ENCODE measurements around the gene PTPRE.

The PTPRE gene

DNA sequence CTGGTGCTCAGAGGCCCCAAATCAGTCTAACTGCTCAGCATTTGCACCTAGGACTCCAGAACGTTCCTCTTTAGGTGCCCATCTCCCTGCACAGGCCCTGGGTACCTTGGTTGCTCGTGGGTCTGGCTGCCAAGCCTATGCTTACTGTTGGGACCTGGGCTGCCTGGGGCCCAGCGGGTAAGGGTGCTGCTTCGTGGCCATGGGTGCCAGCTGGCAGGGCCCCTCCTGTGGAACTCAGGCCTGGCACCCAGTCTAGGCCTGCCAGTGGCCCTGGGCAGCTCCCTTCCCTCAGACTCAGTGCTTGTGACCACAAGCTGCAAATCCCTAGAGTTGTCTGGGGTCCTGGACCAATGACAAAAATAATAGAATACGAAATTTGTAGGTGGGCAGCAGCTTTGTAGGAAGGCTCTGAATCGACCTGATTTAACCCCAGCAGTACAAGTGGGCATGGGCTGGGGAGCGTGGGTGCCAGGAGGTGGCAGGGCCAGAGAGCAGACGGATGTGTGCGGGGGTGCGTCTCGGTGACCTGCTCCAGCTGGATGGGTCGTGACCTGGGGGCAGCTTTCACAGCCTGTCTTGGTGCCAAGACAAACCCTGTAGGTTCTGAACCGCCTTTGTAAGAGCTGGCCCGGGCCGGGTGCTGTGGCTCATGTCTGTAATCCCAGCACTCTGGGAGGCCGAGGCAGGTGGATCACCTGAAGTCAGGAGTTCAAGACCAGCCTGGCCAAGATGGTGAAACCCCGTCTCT lies 149.6 kb downstream of the PTPRE start:
- no peak for DNase-seq (ENCODE audit: low read depth in 1 of 2, low spot score in 1 of 2)

DNA sequence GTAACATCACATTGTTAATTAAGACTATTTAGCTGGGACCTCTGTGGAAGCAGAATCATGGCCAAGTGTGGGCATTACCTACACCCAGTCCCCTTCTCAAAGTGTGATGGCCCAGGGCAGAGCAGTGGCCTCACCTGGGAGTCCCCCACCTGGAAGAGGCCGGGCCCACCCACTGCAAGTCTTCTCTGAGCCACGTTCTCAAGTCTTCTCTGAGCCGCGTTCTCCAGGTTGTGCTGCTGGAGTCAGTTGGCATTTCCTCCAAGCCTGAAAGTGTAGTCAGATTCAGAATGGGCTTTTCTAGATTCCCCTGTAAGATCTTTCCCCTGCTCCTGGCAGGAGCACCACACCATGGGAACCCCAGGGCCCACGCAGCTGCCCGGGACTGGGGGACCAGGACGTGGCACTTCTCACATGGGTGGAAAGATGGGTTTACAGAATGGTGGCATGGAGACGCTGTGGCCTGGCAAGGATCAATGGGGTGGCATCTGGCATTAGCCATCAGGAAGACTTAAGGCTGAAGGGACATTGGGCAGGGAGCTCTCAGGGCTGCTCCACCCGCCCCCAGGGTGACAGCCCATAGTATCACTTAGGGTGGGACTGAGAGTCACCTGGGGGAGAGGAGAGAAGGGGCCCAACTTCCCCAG lies 151.3 kb downstream of the PTPRE start:
- DNase-seq (ENCODE audit: low read depth in 1 of 2, low spot score in 1 of 2): no peak

DNA sequence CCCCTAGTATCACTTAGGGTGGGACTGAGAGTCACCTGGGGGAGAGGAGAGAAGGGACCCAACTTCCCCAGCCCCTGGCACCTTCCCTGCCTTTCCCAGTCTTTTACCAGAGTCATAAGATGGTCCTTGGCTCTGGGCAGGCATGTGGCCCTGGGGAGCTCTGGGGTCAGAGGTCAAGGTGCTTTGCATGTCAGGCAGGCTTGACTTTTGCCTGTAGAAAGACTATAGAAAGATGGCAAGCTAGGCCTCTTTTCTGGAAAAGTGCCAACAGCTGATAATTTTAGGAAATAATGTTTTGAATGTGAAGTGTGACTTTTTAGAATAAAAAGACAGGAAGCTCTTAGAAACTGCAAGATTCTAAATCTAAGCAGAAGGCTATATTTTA lies 151.8 kb downstream of the PTPRE start:
- no peak for DNase-seq (ENCODE audit: low read depth in 1 of 2, low spot score in 1 of 2)

DNA sequence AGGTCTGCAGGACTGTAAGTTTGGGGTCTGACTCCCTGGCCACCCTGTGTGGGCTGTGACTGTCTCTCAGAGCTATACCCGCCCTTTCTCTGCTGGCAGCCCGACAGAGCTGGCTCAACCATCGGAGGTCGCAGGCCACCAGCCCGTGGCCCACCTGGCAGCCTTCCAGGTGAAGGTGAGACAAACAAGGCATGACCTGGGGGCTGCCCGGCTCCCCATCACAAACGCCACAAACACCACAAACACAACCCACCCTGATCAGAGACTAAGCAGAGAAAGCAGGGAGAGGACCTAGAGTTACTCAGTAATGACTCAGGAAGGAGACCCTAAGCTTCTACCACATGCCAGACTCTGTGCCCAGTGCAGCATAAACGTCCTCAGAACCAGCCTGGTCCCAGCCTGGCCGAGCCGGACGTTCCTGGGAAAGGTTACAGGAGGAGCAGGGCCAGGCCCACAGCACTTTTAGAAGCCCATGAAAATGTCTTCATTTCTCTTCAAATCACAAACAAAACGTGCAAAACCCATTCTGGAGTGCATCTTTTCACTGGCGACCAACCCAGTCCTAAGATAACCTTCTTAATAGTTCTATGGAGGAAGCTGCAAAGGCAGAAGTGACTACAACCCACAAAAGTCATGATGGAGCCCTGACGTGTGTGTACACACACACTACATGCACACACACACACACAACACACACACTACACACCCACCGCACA lies 152.5 kb downstream of the PTPRE start:
- DNase-seq (ENCODE audit: low read depth in 1 of 2, low spot score in 1 of 2): no peak

DNA sequence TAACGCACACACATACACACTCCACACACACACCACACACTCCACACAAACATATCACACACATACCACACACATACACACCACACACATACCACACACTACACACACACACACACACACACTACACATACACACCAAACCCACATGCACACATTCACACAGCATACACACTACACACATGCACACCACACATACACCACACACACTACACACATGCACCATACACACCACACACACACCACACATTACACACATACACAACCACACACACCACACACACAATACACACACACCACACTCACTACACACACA lies 153.0 kb downstream of the PTPRE start:
- no peak for DNase-seq (ENCODE audit: low read depth in 1 of 2, low spot score in 1 of 2)

DNA sequence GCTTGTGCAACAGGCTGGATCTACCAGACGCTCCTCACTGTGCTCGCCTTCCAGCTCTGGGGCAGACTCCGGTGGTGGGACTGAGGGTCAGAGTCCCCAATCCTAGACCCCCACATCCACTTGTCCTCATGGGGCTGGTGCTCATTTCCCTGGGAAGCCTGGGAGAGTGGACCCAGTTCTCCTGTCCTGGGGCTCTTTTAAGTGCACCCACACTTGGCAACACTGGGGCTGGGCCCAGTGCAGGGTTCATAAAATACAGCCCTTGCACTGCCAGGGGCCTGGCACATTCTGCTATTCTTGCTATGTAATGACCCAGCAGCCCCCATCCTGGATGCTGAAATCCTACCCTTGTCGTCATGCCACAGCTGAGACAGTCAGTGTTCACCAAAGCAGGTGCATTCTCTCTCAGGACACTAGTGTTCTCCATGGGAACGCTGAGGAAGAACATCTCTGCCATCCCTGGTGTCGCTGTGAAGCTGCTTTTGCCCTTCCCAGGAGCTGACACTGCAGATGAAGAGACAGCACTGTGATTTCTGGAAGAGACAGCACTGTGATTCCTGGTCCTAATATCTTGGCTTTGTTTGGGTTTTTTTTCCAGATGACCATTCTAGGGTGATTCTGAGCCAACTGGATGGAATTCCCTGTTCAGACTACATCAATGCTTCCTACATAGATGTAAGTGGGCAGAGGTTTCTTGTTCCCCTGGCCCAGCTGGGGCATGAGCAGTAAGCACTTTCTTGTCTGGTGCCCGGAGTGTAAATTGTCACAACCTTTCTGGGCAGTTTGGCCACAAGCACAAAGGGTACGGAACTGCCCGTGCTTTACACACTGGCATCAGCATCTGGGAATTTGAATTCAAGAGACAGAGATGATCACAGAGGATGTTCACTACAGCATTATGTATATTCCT lies 153.7 kb downstream of the PTPRE start:
- no peak for DNase-seq (ENCODE audit: low read depth in 1 of 2, low spot score in 1 of 2)

DNA sequence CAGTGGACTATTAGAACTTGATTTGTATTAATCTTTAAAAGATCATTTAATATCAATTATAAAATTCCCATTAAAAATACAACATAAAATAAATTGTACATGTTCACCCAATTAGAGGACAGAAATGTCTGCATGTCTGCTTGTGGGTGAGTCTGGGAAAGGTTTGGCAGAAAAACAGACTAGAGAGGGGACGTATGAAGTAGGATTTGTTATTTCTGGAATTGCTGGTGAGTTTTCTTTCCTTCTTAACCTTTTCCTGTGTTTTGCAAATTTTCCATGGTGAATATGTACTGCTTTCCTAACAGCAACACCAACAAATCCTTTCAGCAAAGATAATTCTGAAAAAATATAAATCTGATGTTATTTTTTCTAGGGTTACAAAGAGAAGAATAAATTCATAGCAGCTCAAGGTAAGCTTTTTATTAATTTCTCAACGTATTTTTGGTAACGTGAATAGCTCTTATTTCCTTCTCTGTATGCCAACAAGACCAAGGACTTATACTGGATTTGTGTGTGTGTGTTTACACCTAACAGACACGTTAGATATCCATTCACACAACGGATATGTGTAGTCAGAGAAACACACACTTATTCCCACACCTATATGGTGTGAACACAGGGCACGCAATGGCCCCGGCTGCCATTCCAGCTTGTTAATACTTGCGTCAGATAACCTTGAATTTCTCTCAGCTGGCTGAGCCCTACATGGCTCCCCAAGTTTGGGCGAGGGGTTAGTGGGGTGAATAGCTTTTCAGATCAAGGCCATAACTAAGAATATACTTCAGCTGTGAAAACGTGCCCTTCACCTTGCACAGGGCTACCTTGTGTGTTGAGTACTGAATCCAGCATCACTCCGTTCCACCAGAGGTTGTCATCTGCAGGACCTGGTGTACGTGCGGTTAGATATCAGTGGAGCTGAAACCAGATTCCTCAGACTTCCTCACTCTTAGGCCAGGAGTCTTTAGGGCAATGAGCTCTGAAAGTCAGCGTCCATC lies 154.7 kb downstream of the PTPRE start:
- no peak for DNase-seq (ENCODE audit: low read depth in 1 of 2, low spot score in 1 of 2)

DNA sequence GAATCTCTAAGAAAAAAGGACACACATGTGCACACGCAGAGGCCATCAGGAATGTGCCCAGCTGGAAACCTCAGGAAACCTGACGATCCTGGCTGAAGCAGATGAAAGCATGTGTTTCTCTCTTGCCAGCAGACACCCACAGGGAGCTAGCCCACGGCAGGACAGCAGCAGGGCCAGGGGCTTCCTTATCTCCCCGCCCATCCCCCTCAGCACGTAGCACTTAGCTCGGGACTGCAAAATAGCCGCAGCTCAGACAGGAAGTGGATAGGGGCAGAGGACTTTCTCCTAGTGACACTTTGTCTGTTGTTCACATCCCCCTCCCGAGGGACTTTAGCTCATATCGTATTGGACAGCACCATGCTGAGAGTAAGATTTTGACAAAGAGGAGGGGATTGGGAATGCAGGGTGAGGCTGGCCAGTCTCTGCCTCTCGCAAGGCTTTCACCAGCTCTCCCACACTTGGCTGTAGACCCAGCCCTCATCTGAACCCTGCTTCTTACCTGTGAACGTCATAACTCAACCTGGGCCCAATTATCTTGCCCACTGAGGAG lies 155.5 kb downstream of the PTPRE start:
- no peak for DNase-seq (ENCODE audit: low read depth in 1 of 2, low spot score in 1 of 2)

DNA sequence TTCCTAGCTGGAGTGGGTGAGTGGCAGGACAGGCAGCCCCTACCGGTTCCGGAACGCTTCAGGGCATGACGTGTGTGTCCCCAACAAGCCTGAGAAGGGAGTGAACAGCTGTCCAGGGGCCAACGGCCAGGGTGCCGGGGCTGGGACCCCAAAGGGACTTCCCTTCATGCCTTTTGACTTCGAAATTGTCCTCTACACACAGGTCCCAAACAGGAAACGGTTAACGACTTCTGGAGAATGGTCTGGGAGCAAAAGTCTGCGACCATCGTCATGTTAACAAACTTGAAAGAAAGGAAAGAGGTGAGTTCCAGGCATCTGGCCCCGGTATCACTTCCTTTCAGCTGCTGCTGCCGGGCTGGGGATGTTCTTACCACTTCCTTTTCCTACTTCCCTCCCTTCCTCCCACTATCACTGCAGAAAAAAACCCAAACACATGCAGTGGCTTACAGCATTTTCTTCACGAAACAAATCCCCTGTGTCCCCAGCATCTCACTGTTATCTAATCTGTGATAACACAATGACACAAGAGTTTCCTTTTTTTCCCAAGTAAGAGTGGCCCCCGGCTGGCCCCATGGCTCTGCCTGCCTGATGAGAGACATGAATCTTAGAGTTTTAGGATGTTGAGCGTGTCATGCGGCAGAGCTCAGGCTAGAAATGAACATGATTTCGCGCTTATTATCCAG lies 156.1 kb downstream of the PTPRE start:
- no peak for DNase-seq (ENCODE audit: low read depth in 1 of 2, low spot score in 1 of 2)

DNA sequence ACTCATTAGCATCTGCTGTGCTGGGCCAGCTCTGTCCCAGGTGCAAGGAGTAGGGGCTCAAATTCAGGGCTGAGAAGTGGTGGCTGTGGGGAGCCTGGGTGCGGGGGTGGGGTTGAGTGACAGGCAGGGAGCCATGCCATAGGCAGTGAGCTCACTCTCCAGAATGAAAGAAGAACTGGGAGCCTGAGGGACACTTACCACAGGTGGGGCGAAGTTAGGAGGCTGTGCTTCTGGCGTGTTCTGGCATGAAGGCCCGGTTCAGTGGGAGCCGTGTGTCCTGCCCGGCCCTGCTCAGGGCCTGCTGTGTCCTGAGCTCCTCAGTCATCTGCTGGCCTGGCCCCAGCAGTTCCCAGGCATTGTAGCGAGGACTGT lies 156.8 kb downstream of the PTPRE start:
- DNase-seq (ENCODE audit: low read depth in 1 of 2, low spot score in 1 of 2): no peak

DNA sequence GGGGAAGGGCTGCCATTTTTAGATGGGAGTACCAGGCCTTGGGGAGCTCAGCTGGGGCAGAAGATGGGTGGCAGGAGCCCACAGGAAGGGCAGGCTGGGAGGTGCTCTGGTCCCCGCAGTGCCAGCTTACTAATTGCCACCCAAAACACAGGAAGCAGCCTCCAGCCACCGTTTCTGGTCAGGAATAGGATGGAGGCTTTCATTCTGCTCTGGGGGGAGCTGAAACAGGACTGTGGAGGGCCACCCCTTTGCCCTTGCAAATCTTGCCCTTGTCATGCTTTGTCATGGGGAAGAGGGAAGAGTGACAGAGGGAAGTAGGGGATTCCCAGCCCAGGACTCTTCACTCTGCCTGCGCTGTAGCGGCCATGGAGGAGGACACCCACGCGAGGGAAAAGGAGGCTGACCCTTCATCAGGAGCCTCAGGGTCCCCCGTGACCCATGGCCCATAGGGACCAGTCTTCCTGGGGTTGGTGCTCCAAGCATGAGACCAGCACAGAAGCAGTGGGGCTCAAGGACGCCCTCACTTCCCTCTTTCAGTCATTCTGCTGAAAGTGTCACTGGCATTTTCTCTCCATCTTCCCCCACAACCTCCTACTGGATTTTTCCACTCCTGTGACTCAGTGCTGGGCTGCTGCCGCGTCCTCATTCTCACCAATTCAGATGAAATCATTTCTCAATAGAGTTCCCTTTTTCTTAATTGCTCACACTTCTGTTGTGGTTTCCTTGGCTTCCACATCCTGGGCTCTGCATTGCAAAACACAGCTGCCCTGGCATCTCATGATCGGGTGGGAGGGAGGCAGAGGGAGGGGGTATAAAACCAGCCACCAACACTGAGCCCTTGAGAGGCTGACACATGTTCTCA lies 157.4 kb downstream of the PTPRE start:
- peak in 1 of 2 donors; percentile 55 for DNase-seq (ENCODE audit: low read depth in 1 of 2, low spot score in 1 of 2)

DNA sequence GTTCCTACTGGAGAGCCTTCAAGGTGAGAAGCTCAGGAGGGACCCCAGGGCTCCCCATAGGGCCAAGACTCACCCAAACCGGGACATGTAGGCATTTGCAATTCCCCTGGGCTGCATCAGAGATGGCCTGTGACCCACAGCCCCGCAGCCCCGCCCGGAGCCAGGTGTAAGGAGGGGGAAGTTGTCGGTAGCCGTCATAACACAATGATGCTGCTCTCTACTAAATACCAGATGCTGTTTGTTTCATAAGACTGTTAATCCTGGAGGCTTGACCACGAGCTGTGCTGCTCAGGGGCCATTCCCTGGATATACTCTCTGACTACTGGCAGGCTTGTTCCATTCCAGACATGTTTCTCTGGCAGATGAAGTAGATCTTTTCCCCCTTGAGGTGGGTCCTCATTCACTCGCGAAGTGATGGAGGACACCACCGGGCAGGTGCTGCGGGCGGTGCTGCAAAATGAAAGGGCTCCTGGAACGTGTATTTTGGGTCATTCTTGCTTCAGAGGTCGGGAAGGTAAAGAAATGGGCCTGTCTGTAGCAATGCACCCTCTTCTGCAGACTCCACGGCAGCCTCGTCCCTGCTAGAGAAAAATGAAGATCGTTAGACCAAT lies 158.2 kb downstream of the PTPRE start:
- no peak for DNase-seq (ENCODE audit: low read depth in 1 of 2, low spot score in 1 of 2)

DNA sequence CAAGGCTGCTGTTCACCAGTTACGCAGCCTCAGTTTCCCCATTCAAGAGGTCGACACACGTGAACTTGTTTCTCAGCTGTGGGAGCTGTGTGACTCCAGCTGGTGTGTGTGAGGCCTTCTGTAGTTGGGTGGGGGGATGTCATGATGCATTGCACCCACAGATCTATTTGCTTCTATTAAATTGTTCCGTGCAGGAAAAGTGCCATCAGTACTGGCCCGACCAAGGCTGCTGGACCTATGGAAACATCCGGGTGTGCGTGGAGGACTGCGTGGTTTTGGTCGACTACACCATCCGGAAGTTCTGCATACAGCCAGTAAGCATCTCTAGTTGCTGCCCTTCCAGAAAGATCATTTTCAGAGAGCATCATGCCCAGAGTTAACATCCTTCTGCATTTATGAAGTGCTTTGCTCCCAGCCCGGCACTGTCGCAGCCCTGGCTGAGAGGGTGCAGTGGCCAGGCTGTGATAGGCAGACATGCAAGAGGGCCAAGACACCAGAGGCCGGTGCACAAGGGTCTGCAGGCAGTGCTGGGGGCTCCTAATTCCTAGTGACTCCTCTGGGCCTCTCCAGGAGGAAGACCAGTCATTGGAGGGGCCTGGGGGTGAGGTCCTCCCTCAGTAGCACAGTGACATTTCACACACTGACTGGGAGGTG lies 159.1 kb downstream of the PTPRE start:
- DNase-seq (ENCODE audit: low read depth in 1 of 2, low spot score in 1 of 2): no peak

DNA sequence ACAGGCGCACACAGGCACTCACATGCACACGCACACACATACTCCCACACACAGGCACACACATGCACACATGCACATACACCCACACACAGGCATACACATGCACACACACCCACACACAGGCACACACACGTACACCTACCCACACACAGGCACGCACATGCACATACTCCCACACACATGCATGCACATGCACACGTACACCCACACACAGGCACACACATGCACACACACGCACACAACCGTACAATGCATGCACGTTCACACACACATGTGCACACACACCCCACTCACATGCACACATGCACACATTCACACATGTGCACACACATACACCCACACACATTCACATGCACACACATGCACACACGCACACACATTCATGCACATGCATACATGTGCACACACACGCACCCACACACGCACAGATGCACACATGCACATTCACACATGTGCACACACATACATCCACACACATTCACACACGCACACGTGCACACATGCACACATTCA lies 160.0 kb downstream of the PTPRE start:
- no peak for DNase-seq (ENCODE audit: low read depth in 1 of 2, low spot score in 1 of 2)

DNA sequence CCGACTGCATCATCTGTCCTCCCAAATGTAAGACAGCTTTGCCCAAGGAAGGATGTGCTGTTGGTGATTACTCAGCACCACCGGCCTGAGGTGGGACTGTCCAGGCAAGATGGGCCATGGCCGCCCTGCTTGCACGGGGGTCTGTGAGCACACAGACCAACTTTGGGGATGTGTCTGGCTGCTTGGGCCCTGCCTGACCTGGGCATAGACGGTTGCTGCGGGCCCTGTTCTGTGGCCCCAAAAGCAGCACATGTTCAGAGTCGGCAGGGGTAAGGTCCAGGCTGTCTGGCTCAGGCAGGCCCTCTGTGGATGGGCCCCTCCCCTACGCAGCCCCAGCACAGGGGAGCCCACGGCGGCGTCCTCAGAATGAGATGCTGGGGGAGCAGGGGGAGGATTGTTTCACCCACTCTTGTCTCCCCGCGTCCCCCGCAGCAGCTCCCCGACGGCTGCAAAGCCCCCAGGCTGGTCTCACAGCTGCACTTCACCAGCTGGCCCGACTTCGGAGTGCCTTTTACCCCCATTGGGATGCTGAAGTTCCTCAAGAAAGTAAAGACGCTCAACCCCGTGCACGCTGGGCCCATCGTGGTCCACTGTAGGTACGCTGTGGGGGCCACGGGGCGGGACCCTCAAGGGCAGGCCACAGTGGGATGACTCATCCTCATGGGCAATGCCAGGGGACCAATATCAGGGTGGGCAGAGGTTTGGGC lies 160.9 kb downstream of the PTPRE start:
- no peak for DNase-seq (ENCODE audit: low read depth in 1 of 2, low spot score in 1 of 2)

DNA sequence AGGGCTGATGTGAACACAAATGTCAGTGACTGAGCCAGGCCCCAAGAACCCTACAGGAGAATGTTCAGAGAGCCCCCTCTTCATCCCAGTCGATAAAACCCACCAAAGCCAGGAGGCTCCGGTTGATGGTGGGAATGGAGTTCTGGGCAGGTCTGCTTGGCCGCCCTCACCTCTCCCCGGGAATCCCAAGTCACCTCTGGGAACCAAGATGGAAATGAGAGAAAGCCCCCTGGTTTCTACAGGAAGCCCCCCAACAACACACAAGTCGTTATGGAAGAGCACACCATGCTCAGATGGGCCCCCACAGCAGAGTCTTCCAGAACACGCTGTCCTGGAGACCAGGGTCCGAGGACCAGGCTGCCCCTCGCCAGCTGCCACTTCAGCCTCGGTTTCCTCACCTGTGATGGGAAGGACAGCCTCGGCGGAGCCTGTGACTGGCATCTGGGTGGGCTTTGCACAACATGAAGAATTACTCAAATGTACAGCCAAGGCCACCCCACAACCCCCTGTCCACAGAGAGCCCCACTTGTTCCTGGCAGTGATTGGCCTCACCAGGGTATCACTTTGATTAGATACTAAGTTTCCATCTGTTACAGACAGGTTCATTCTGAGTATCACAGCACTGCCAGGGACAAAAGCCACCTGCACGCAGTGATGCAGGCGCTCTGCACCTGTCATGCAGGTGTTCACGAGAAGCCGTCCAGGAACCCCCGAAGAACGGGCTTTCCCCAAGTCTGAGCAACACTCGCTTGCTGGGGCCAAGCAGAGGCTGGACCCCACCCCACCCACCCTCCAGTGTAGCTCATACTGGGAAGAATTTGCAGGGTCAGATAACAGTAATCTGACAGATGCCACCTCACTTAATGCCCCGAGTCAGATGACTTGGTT lies 161.7 kb downstream of the PTPRE start:
- no peak for DNase-seq (ENCODE audit: low read depth in 1 of 2, low spot score in 1 of 2)
